HG02571 (cell line): ENCODE results near the gene POLE.

Source experiments
- ATAC-seq: cut with Tn5 transposase; IDR thresholded peaks from one replicate; pipeline ENCODE4 v1.9.1; 2021; ENCODE audit warnings: mild to moderate bottlenecking, moderate library complexity; ENCODE audit not compliant: unreplicated experiment

The POLE gene

DNA sequence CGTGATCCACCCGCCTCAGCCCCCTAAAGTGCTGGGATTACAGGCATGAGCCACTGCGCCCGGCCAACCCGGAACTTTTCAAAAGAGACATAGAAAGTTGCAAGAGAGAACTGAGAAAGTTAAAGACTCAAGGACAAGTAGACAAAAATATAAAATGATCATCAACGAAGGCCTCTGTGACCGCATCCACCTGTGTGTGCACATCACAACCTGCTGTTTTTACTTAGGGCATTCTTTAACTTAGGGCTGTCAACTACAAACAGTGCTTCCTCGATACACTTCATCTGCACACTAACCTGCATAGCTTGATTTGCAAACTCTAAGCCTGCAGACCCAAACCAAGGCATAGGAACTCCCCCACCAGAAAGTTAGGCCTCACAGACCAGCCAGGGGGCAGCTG, 53.7 kb downstream of the POLE start:
- no peak for ATAC-seq

DNA sequence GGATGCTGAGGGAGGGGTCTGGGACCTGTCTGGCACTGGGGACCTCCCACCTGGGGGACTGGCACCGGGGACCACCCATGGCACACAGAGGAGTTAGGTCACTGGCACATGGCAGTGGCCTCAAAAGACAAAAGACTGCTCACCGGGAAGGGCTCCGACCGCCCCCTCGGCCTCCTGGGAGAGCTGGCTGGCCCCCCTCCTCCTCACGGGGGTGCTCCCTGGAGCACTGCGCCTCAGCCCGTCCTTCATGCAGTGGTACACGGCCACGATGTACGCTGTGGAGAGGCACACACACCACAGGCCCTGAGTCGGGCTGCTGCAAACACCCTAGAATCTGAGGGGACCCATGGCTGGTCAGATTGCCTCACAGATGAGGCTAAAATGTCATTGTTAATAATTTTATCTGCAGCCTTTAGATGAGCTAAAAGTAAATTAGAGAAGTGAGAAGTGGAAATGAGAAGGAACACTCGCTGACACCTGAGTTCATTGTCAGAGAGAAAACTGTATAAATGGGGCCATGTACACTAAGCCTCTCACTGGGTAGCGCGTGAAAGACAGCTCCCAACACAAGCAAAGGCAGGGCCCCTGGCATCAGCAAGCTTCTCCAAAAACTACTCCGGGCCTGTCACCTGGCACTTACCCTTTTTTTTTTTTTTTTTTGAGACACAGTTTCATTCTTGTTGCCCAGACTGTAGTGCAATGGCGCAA, 54.5 kb downstream of the POLE start:
- no peak for ATAC-seq

DNA sequence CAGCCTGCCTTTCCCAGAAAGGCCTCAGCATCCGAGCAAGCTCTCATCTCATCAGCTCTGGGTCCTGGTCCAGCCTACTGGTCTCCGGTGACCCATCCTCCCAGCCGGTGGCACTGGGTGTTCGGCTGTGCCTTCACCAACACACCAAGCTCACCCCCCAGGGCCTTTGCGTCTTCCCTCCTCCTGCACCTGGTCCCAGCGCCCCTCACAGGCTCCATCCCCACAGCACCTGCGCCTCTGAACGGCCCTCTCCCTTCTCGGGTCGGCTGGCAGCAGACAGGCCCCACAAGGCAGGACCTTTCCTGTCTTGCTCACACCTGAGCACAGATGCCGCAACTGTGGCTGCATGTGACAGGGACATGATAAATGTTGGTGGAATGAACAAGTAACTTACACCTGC, 55.5 kb downstream of the POLE start:
- ATAC-seq, result no peak

DNA sequence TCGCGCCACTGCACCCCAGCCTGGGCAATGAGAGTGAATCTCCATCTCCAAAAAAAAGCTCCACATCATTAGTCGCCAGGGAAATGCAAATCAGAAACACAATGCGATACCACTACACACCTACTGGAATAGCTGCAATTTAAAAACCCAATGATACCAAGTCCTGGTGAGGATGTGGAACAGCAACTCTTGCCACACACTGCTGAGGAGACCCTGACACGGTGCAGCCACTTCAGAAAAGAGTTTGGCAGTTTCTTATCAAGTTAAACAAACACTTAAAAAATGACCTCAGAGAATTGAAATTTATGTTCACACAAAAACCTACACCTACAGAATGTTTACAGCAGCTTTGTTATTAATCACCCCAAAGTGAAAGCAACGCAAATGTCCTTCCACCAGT, 56.5 kb downstream of the POLE start:
- no peak for ATAC-seq

DNA sequence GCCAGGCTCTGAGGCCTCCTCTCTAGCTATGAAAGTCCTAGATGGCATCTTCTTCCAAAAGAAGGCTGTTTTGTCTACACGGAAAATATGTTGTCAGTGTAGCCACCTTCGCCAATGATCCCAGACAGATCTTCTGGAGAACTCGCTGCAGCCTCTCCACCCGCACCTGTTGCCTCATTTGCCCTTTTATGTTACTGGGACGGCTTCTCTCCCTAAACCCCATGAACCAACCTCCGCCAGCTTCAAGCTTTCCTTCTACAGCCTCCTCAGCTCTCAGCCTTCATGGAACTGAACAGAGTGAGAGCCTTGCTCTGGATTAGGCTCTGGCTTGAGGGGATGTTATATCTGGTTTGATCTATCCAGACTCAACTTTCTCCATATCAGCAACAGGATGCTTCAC, 57.8 kb downstream of the POLE start:
- ATAC-seq, result no peak

DNA sequence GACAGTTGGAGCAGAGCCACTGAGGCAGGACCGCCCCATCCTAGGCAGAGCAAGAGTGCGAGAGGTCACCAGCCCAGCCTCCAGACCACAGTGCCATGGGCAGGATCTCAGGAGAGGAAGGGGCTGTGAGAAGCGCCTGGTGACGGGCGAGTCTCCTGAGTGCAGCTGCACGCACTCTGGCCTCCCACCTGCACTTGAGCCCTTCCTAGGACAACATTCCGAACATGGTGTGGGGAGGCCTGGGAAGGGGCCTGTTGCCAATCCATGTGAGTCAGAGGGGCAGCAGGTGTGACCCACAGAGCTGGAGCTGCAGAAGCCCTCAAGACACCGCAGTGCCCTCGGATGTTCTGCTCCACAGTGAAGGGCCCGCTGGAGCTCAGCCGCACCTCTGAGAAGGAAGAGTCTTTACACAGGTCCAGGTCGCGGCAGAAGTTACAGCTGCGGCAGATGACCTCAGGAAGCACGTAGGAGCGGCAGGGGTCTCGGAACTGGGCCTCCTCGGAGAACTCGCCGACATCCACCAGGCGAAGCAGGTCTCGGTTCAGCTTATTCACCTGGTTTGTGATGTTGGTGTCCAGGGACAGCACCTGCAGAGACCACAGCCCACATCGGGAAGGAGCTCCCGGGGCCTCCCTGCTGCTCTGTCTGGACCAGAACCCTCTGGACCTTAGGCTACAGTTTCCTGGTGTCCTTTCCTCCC, 61.3 kb downstream of the POLE start:
- no peak for ATAC-seq

DNA sequence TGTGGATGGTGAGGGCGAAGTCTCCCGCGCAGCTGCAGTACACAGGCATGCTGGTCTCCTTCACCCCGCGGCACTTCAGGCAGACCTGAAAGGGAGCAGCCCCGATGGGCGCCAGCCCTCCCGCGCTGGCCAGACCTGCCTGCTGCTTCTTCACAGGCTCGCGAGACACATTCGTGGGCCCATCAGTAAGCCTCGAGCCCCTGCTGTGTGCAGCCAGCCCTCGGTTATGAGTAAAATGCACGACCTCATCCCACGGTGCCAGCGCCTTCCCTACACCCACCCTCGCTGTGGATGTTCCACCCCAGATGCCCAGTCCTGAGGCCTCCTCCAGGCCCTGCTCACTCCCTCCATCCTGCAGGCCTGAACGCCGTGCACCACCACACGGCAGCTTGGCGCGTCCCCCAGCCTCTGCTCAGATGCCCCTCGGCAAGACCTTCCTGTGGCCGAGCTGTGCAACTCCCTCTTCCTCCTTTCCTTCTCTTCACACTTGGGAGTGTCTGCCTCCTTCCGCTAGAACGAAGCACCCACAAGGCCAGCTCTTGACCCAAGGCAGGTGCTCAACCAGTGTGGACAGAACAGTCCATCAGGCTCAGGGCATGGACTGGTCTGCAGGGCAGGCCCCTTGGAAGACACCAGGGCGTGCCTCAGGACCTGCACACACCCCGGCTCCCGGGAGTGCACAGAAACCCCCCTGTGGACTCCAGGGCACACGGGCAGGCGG, 62.1 kb downstream of the POLE start:
- no peak for ATAC-seq

DNA sequence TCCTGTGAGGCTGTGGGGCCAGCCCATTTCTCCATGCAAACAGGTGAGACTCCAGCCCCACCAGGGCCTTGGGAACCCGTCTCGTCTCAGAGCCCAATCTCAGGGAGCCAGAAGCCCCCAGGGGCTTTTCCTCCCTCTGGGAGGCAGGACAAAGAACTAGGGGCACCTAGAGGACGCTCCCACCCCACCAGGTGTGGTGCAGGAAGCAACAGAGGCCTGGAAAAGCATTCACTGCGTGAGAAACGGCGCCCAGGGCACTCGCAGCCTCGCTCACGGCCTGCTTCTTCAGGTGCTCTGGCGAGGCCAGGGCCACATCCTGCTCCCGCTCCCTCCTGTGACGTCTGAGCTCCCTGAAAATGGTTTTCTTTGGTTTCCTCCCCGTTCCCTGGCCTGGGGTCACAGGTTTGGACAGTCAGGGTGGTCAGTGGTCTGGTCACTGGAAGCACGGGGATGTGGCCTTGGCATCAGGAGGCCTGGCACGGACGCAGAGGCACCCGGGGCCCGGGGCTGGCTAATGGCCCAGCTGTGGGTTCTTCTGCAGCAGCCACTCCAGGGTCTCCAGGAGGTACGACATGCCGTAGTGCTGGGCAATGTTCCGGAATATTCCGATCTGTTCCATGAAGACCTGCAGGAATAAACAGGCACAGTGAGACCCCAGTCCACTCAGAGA, 62.8 kb downstream of the POLE start:
- no peak for ATAC-seq

DNA sequence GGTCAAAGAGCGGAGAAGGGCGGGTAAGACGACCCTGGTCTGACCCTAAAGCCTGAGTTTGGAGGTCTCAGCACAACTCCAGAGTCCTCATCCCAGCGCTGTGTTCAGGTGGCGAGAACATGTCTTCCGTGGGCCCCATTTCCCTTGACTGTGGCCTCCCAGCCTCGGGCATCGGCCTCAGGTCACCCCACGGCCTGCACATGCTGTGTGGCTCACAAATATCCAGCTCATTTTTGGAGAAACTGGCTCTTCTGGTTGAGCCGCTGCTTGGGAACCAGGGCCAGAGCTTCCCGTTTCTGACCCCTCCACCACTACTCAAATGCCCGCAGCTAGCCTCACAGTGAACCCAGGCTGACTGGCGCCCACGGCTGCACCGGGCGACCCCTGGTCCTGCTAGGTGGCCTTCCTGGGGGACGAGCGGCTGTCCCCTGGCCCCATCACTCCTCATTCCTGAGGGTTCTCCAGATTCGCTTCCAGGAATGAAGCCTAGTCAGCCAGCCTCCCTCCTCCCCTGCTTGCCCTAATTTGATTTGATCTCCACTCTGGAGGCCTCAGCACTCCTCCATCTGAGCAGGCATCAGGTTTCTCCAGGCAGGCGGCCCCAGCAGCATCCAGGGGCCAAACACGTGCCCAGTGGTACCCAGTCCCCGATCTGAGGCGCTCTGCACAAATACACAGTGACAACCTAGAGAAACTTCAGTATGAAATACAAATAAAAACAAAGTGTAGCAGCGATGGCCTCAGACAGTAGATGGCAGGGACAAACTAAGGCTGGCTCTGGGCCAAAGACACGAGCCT, 63.9 kb downstream of the POLE start:
- no peak for ATAC-seq

DNA sequence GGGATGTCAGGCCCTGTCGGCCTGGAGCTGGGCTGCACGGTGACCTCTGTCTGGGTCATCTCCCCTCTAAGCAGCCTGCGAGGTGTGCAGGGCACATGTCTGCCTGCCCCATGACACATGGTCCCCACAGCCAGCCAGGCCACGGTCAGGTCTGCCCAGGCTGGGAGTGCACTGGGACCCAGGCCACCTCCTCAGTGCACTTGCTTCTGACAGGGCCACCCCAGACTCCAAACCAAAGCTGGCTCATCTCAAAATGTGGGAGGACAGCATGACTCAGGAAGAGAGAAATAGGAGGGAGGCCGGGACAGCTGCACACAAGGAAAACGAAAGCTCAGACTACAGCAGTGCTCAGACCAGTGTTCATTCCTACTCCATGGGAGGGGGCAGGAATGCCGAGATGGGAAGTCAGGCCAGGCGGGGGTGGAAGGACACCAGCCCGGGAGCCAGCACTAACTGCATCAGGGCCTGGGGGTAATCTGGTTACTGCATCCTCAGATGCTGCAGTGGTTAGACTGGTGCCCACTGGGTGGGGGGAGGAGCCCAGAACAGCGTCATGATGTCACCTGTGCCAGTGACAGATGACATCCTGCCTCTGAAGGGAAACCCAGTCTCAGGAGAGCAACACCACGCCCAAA, 64.6 kb downstream of the POLE start:
- ATAC-seq, result no peak

DNA sequence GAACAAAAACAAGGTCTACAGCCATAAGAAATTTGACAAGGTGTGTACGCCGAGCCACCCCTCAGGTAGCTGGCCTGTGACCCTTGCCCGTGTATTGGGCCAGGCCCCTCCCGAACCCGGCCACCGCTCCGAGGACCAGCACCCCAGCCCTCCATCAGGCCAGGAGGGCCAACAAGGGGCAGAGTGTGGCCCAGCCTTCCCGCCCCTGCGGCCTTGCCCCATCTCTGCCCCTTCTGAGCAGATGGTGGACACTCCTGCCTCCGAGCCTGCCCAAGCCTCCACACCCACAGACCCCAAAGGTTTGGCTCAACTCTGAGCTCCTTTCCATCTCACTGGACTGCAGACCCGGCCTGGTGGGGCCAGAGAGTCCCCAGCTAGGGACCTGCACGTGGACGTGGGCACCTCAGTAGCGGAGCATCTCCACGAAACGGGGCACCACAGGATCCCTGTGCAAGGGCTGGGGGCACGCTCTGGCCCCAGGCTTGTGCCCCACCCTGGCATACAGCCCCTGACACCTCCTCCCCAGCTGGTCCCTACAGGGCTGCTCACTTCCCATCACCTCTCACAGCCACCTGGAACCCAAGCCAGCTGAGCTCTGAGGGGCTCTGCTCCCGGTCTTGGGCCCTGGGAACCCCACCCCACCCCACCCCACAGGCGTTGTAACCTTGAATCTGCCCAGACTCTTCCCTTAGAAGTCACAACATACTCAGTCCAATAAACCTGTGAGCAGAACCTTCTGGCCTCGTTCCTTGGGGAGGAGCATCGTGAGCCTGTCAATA, 65.3 kb downstream of the POLE start:
- no peak for ATAC-seq

DNA sequence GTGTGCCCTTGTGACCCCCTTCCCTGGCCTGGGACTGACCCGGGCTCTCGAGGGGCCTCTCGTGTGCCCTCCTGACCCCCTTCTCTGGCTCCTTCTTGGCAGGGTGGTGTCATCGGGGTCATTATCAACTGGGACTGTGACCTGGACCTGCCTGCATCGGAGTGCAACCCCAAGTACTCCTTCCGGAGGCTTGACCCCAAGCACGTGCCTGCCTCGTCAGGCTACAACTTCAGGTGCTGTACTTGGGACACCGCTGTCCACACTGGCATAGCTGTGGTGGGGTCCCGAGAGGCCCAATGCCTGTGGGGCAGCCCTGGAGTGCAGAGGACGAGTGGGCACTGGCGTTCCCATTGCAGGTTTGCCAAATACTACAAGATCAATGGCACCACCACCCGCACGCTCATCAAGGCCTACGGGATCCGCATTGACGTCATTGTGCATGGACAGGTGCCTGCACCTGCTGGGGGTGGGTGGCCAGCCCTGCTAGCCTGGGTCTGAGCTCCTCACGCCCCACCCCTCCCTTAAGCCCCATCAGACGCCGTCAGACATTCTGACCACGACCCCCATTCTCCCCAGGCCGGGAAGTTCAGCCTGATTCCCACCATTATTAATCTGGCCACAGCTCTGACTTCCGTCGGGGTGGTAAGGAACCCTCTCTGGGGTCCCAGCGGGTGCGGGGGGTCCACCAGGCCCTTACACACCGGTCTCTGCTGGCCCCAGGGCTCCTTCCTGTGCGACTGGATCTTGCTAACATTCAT, 66.1 kb downstream of the POLE start:
- no peak for ATAC-seq

DNA sequence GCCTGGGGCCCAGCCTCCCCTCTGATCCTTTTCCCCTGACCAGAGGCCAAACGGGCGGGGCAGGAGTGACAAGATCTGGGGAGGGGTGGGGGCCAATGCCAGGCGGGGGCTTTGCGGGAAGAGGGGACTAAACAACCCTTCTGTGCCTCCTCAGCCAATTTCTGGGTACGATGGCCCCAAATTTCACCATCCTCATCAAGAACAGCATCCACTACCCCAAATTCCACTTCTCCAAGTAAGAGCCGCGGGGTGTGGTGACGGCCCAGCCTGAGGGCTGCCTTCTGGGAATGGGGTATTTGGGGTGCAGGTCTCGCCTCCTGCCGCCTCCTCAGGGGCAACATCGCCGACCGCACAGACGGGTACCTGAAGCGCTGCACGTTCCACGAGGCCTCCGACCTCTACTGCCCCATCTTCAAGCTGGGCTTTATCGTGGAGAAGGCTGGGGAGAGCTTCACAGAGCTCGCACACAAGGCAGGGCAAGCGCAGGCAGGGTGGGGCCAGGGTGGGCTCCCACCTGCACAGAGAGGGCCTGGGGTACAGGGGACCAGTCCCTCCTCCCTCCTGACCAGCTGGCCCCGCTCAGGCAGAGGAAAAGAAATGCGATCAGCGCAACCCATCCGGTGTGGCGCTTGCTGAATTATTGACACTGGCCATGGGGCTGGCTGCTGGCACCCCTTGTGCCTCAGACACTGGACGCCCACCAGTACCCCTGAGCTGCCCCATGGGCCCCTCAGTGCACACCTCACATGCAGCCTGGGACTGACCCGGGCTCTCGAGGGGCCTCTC, 66.8 kb downstream of the POLE start:
- no peak for ATAC-seq

DNA sequence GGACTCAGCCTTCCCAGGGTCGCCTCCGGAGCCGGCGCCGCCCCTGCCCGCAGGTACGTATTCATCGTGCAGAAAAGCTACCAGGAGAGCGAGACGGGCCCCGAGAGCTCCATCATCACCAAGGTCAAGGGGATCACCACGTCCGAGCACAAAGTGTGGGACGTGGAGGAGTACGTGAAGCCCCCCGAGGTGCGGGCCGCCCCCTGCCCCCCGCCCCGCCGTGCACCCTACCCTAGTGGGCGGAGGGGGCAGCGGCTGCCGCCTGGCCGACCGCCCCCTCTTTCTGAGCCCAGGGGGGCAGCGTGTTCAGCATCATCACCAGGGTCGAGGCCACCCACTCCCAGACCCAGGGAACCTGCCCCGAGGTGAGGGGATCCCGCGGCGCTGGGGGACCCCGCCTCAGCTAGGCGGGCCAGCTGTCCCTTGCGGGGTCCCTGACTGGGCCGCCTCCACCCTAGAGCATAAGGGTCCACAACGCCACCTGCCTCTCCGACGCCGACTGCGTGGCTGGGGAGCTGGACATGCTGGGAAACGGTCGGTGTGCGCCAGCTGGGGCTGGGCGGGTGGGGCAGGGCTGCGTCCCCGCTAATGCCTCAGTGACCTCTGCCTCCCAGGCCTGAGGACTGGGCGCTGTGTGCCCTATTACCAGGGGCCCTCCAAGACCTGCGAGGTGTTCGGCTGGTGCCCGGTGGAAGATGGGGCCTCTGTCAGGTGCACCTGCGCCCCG, 67.6 kb downstream of the POLE start:
- no peak for ATAC-seq

DNA sequence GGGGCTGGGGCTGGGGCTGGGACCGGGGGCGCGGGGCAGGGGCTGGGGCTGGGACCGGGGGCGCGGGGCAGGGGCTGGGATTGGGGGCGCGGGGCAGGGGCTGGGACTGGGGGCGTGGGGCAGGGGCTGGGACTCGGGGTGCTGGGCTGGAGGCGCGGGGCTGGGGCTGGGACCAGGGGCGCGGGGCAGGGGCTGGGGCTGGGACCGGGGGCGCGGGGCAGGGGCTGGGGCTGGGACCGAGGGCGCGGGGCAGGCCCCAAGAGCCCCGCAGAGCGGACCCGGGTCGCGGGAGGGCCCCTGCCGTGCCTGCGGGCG, 68.1 kb downstream of the POLE start:
- ATAC-seq, result no peak

DNA sequence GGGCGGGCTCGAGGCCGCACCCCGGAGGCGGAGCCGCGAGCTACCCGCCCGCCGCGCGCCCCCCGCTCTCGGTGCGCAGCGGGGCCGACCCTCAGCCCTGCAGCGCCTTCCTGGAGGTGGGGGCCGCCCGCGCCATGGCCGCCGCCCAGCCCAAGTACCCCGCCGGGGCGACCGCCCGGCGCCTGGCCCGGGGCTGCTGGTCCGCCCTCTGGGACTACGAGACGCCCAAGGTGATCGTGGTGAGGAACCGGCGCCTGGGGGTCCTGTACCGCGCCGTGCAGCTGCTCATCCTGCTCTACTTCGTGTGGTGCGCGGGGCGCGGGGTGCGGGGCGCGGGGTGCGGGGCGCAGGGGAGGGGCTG, 68.5 kb downstream of the POLE start, which contains the start of gene P2RX2:
Gene P2RX2 (plus strand): TSS at position 94 of the 361 bp plus-strand sequence. CDS start 41 bp downstream, at position 135.
- no peak for ATAC-seq
